Kidney epithelial cell (primary cell): ENCODE measurements around the gene LTBP3. TPM values are rescaled to one million over a fixed set of nuclear protein-coding genes. Genes with fewer than 3 reads are reported as not detected.

Source experiments
- DNase-seq: peaks from one replicate; pipeline ENCODE4 v3.0.0-alpha.2; 2010; ENCODE audit warnings: low read depth
- H3K27me3 ChIP-seq: 2 replicates; pipeline ENCODE4 v1.6.0; 2011; ENCODE audit warnings: low read length; ENCODE audit not compliant: control insufficient read depth, insufficient read depth
- H3K36me3 ChIP-seq: 2 replicates; pipeline ENCODE4 v1.5.1; 2011; ENCODE audit warnings: low read length; ENCODE audit not compliant: control insufficient read depth, insufficient read depth
- H3K4me3 ChIP-seq: 2 replicates; pipeline ENCODE4 v1.5.1; 2011; ENCODE audit warnings: low read depth, mild to moderate bottlenecking, control low read depth, low read length
- CTCF ChIP-seq: IDR thresholded peaks from 2 replicates; pipeline ENCODE4 v1.5.1; 2011; ENCODE audit warnings: mild to moderate bottlenecking, moderate library complexity, low read length, control low read depth, inconsistent platforms; ENCODE audit not compliant: insufficient read depth, poor library complexity, severe bottlenecking
- total RNA-seq: library from RNA; depleted of rRNA; stranded (reverse); fragments of >200 nt; gene quantifications from 2 replicates; pipeline ENCODE4 v1.2.3, GENCODE V29; 2015

The LTBP3 gene
- total RNA-seq, 1 donor from 2014 or later: 116 TPM

- no peak for TF ChIP-seq CTCF
- DNase-seq: no peak
- Histone ChIP-seq H3K4me3 (no peak overlapping the region), H3K27me3 (no peaks in the 10 kb centered on the region), H3K36me3 (no peaks in the 10 kb centered on the region)
Measured at GRCh38 chr11:65492637-65493366, 65.4 kb downstream of the LTBP3 start.

GRCh38 chr11:65492387-65492636 is 65.8 kb downstream of the LTBP3 start:
- no peak for DNase-seq
- H3K27me3 ChIP-seq: no peaks in the 10 kb centered on the region
- H3K4me3 ChIP-seq: no peak overlapping the region
- TF ChIP-seq CTCF: no peak
- no peaks in the 10 kb centered on the region for H3K36me3 ChIP-seq

GRCh38 chr11:65491614-65492386 is 66.4 kb downstream of the LTBP3 start:
- TF ChIP-seq CTCF: no peak
- DNase-seq: peak; percentile 85
- Histone ChIP-seq H3K27me3 (no peaks in the 10 kb centered on the region), H3K36me3 (no peaks in the 10 kb centered on the region), H3K4me3 (no peak overlapping the region)

GRCh38 chr11:65491163-65491465 is 67.0 kb downstream of the LTBP3 start:
- no peak for TF ChIP-seq CTCF
- Histone ChIP-seq H3K27me3 (no peaks in the 10 kb centered on the region), H3K4me3 (no peak overlapping the region), H3K36me3 (no peaks in the 10 kb centered on the region)
- DNase-seq: no peak

- no peak for TF ChIP-seq CTCF
- no peak for DNase-seq
- no peaks in the 10 kb centered on the region for H3K36me3 ChIP-seq
- no peak overlapping the region for H3K4me3 ChIP-seq
- H3K27me3 ChIP-seq: no peaks in the 10 kb centered on the region
Measured at GRCh38 chr11:65489706-65490320, 68.3 kb downstream of the LTBP3 start.
